Chondrocyte (in vitro differentiated cells): ENCODE data around the gene LPP. TPM values are rescaled to one million over a fixed set of nuclear protein-coding genes. Genes with fewer than 3 reads are reported as not detected.

ENCODE experiments used
- DNase-seq: peaks from one replicate; pipeline ENCODE4 v3.0.0; 2021; ENCODE audit warnings: mixed read lengths, low spot score
- H3K27ac Mint-ChIP-seq: one replicate; pipeline ENCODE4 v1.8.0; 2021; ENCODE audit warnings: mild to moderate bottlenecking, moderate library complexity, mixed read lengths; ENCODE audit not compliant: unreplicated experiment
- H3K27me3 Mint-ChIP-seq: 2 replicates; pipeline ENCODE4 v1.8.0; 2021; ENCODE audit warnings: low read depth, mixed read lengths
- H3K36me3 Mint-ChIP-seq: 2 replicates; pipeline ENCODE4 v1.8.0; 2021; ENCODE audit warnings: low read depth, mixed read lengths
- H3K4me1 Mint-ChIP-seq: 2 replicates; pipeline ENCODE4 v1.8.0; 2021; ENCODE audit warnings: low read depth, mild to moderate bottlenecking, mixed read lengths
- H3K4me3 Mint-ChIP-seq: one replicate; pipeline ENCODE4 v1.8.0; 2021; ENCODE audit warnings: mild to moderate bottlenecking, moderate library complexity, mixed read lengths; ENCODE audit not compliant: unreplicated experiment
- H3K9me3 Mint-ChIP-seq: 2 replicates; pipeline ENCODE4 v1.8.0; 2021; ENCODE audit warnings: low read depth, mixed read lengths
- total RNA-seq: library from RNA; stranded (reverse); gene quantifications from 3 replicates; pipeline ENCODE4 v1.2.1, GENCODE V29; 2021
- TF ChIP-seq, protein P1 (sequence below): fragments of 200-600 bp; sonication (generic); IDR thresholded peaks from 2 replicates; pipeline ENCODE4 v1.5.0; 2021; ENCODE audit warnings: antibody characterized with exemption, mild to moderate bottlenecking, moderate library complexity

Gene LPP
- total RNA-seq, 1 donor from 2014 or later: 295 TPM

- Mint-ChIP-seq H3K4me3 (no peak overlapping the region), H3K9me3 (no peaks in the 10 kb centered on the region), H3K36me3 (no peaks in the 10 kb centered on the region), H3K27ac (peak overlapping the region; percentile 2), H3K27me3 (no peaks in the 10 kb centered on the region), H3K4me1 (peaks cover 72% of the 10 kb centered on the region)
- TF ChIP-seq, protein P1, sequence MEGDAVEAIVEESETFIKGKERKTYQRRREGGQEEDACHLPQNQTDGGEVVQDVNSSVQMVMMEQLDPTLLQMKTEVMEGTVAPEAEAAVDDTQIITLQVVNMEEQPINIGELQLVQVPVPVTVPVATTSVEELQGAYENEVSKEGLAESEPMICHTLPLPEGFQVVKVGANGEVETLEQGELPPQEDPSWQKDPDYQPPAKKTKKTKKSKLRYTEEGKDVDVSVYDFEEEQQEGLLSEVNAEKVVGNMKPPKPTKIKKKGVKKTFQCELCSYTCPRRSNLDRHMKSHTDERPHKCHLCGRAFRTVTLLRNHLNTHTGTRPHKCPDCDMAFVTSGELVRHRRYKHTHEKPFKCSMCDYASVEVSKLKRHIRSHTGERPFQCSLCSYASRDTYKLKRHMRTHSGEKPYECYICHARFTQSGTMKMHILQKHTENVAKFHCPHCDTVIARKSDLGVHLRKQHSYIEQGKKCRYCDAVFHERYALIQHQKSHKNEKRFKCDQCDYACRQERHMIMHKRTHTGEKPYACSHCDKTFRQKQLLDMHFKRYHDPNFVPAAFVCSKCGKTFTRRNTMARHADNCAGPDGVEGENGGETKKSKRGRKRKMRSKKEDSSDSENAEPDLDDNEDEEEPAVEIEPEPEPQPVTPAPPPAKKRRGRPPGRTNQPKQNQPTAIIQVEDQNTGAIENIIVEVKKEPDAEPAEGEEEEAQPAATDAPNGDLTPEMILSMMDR: no peak
- no peak for DNase-seq
Observed at GRCh38 chr3:188338086-188338485, 184.1 kb downstream of the LPP start.

- Mint-ChIP-seq H3K4me3 (no peak overlapping the region), H3K27me3 (no peaks in the 10 kb centered on the region), H3K36me3 (no peaks in the 10 kb centered on the region), H3K9me3 (no peaks in the 10 kb centered on the region), H3K27ac (peak overlapping the region; percentile 13), H3K4me1 (peaks cover 74% of the 10 kb centered on the region)
- TF ChIP-seq, protein P1: no peak
- DNase-seq: no peak
Observed at GRCh38 chr3:188339410-188340295, 185.7 kb downstream of the LPP start.

DNA sequence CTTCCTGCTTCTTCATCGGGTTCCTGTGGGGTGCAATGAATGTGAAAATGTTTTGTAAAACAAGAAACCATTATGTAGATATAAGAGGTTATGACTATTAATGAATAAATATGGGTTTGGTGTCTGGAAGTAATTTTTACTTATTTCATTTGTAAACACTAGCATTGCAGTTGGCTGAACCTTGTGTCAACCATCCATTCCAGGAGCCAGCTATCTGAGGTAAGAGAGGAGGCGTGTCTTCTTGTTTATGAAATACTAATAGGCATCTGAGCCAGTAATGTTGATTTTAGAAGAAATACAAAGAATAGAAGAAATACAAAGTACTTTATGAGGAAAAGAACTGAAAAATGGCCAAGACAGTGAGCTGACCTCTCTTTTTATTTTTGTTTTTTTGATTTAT is 187.5 kb downstream of the LPP start:
- Mint-ChIP-seq H3K4me3 (no peak overlapping the region), H3K4me1 (peaks cover 66% of the 10 kb centered on the region), H3K27ac (no peak overlapping the region), H3K9me3 (no peaks in the 10 kb centered on the region), H3K36me3 (no peaks in the 10 kb centered on the region), H3K27me3 (no peaks in the 10 kb centered on the region)
- TF ChIP-seq, protein P1: no peak
- DNase-seq: no peak

- Mint-ChIP-seq H3K9me3 (no peaks in the 10 kb centered on the region), H3K27ac (no peak overlapping the region), H3K27me3 (no peaks in the 10 kb centered on the region), H3K4me3 (no peak overlapping the region), H3K4me1 (peaks cover 58% of the 10 kb centered on the region), H3K36me3 (no peaks in the 10 kb centered on the region)
- TF ChIP-seq, protein P1: no peak
- no peak for DNase-seq
Observed at GRCh38 chr3:188342991-188343732, 189.2 kb downstream of the LPP start.

- Mint-ChIP-seq H3K27me3 (no peaks in the 10 kb centered on the region), H3K4me3 (no peak overlapping the region), H3K9me3 (no peaks in the 10 kb centered on the region), H3K4me1 (peaks cover 58% of the 10 kb centered on the region), H3K27ac (no peak overlapping the region), H3K36me3 (no peaks in the 10 kb centered on the region)
- no peak for DNase-seq
- TF ChIP-seq, protein P1: no peak
Observed at GRCh38 chr3:188343894-188344293, 189.9 kb downstream of the LPP start.
